Neural cell (in vitro differentiated cells): ENCODE results near the gene RFC5.

Experiments used
- CTCF ChIP-seq: fragments of 450-650 bp; IDR thresholded peaks from 2 replicates; pipeline ENCODE4 v1.5.1; 2014; ENCODE audit warnings: antibody characterized with exemption, mild to moderate bottlenecking, moderate library complexity; ENCODE audit not compliant: poor library complexity, severe bottlenecking
- MXI1 ChIP-seq: fragments of 450-650 bp; conservative IDR thresholded peaks from 2 replicates; pipeline ENCODE4 v1.6.1; 2014; ENCODE audit warnings: antibody characterized with exemption, mild to moderate bottlenecking; ENCODE audit not compliant: poor library complexity, severe bottlenecking
- POLR2AphosphoS5 ChIP-seq: IDR thresholded peaks from 2 replicates; pipeline ENCODE4 v1.6.1; 2012
- RAD21 ChIP-seq: fragments of 450-650 bp; conservative IDR thresholded peaks from 2 replicates; pipeline ENCODE4 v1.6.1; 2014; ENCODE audit warnings: antibody characterized with exemption, mild to moderate bottlenecking, moderate library complexity
- REST ChIP-seq: IDR thresholded peaks from 2 replicates; pipeline ENCODE4 v1.6.1; 2012; ENCODE audit warnings: borderline replicate concordance

GRCh38 chr12:118036672-118037411 is 20.3 kb downstream of the RFC5 start:
- TF ChIP-seq MXI1 (no peak), CTCF (no peak), REST (no peak), RAD21 (no peak), POLR2AphosphoS5 (no peak)
